Colonic mucosa (tissue), 4 donors: Measurements from ENCODE around the gene ACP7. TPM values are rescaled to one million over a fixed set of nuclear protein-coding genes. Genes with fewer than 3 reads are reported as not detected.

ENCODE experiments used
- DNase-seq: peaks from one replicate; pipeline ENCODE4 v3.0.0-alpha.2; 2020
- H3K27ac ChIP-seq: fragments of 200-600 bp; one replicate; pipeline ENCODE4 v1.8.0; 2021
- H3K27me3 ChIP-seq: fragments of 200-600 bp; one replicate; pipeline ENCODE4 v1.8.0; 2021
- H3K36me3 ChIP-seq: fragments of 200-600 bp; one replicate; pipeline ENCODE4 v1.8.0; 2021
- H3K4me1 ChIP-seq: fragments of 200-600 bp; one replicate; pipeline ENCODE4 v1.8.0; 2021; ENCODE audit warnings: mild to moderate bottlenecking
- H3K4me3 ChIP-seq: fragments of 200-600 bp; one replicate; pipeline ENCODE4 v1.8.0; 2021
- H3K9ac ChIP-seq, 2 donors: one replicate each; pipeline ENCODE4 v1.7.0; 2013; ENCODE audit warnings: control low read depth in 2 of 2, low read depth in 2 of 2, low read length in 2 of 2
- H3K9me3 ChIP-seq: fragments of 200-600 bp; one replicate; pipeline ENCODE4 v1.8.0; 2021
- intact Hi-C: fragments of 100-400 bp; cut with DNase I; formaldehyde crosslinking; loops from one replicate; pipeline ENCODE4 v1.14.1; 2022
- total RNA-seq, 2 donors: library from RNA; stranded (reverse); fragmentation: NEBNext Ultra II Directional in 1 of 2; extraction: Animal tissue kit (Norgen Biotek cat#: 25700) in 1 of 2; gene quantifications; one replicate each; pipeline ENCODE4 v1.2.1, GENCODE V29; 2021
- TF ChIP-seq, protein P1 (sequence below): fragments of 200-600 bp; IDR thresholded peaks from one replicate; pipeline ENCODE4 v1.8.0; 2022; ENCODE audit warnings: antibody characterized with exemption, mild to moderate bottlenecking
- donor health status: healthy.
- donor health status: DM: no; HTN: no; CAD: no.
- donor health status: DM: no; HTN: no; CAD: no.

The ACP7 gene
- total RNA-seq, 2 donors from 2014 or later: not detected

DNA sequence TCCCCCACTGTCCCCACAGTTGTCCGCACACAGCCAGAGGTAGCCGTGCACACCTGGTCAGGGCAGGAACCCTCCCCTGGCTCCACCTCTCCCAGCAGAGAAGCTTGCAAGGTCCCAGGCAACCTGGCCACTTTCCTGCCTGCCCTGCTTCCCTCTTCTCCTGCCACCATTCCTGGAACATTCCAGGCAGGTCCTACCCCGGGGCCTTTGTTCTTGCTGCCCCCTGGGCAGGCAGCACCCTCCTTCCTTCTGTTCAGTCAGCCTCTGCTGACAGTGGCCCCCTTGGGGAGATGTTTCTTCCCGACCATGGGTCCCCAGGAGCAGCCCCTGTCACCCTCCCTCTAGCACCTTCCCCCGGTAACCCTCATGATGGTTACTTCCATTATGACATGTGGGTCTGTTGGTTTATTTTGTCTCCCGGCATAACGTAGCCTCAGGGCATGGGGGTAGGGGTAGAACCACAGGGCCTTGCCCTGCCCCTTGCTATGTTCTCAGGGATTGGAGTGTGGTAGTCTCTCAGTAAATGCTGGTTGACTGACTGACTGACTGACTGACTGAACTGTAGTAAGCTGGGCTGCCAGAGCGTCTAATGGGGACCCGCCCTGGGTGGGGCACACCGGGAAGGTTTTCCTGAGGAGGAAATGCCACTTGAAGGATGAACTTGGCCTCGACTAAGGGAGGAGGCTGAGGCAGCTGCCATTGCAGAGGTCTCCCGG lies 52.2 kb downstream of the ACP7 start:
- peak; percentile 91 for DNase-seq
- intact Hi-C loops: no loop called here

DNA sequence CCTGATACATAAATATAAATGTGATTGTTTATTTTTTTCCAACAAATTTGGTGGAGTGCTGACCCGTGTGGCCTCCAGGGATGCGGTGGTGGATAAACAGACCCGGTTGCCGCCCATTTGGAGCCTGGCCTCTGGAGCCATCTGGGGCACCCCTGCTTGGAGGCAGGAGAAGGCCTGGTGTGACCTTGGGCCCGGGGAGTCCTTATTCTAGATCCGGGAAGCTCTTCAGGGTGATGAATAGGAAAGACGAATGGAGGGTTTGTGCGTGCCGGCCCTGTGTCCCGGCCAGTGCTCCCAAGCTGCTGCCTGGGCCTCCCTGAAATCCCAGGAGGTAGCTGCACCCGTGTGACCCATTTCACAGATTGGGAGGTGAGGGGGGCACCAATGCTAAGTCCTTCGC lies 53.0 kb downstream of the ACP7 start:
- Histone ChIP-seq H3K9ac (no peak overlapping the region), H3K36me3 (no peaks in the 10 kb centered on the region), H3K4me3 (no peak overlapping the region), H3K27ac (peak overlapping the region; percentile 57), H3K4me1 (peaks cover 18% of the 10 kb centered on the region), H3K9me3 (no peaks in the 10 kb centered on the region), H3K27me3 (no peaks in the 10 kb centered on the region)
- DNase-seq: no peak
- TF ChIP-seq, protein P1, sequence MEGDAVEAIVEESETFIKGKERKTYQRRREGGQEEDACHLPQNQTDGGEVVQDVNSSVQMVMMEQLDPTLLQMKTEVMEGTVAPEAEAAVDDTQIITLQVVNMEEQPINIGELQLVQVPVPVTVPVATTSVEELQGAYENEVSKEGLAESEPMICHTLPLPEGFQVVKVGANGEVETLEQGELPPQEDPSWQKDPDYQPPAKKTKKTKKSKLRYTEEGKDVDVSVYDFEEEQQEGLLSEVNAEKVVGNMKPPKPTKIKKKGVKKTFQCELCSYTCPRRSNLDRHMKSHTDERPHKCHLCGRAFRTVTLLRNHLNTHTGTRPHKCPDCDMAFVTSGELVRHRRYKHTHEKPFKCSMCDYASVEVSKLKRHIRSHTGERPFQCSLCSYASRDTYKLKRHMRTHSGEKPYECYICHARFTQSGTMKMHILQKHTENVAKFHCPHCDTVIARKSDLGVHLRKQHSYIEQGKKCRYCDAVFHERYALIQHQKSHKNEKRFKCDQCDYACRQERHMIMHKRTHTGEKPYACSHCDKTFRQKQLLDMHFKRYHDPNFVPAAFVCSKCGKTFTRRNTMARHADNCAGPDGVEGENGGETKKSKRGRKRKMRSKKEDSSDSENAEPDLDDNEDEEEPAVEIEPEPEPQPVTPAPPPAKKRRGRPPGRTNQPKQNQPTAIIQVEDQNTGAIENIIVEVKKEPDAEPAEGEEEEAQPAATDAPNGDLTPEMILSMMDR: no peak
- intact Hi-C loops: no loop called here

More for the DNA sequence above, 52.2 kb downstream of the ACP7 start:
- Histone ChIP-seq H3K27me3 (no peaks in the 10 kb centered on the region), H3K4me3 (no peak overlapping the region), H3K27ac (peak overlapping the region; percentile 57), H3K4me1 (peaks cover 18% of the 10 kb centered on the region), H3K9ac (peak overlapping the region in 1 of 2 donors; percentile 19), H3K9me3 (no peaks in the 10 kb centered on the region), H3K36me3 (no peaks in the 10 kb centered on the region)
- TF ChIP-seq, protein P1: no peak

DNA sequence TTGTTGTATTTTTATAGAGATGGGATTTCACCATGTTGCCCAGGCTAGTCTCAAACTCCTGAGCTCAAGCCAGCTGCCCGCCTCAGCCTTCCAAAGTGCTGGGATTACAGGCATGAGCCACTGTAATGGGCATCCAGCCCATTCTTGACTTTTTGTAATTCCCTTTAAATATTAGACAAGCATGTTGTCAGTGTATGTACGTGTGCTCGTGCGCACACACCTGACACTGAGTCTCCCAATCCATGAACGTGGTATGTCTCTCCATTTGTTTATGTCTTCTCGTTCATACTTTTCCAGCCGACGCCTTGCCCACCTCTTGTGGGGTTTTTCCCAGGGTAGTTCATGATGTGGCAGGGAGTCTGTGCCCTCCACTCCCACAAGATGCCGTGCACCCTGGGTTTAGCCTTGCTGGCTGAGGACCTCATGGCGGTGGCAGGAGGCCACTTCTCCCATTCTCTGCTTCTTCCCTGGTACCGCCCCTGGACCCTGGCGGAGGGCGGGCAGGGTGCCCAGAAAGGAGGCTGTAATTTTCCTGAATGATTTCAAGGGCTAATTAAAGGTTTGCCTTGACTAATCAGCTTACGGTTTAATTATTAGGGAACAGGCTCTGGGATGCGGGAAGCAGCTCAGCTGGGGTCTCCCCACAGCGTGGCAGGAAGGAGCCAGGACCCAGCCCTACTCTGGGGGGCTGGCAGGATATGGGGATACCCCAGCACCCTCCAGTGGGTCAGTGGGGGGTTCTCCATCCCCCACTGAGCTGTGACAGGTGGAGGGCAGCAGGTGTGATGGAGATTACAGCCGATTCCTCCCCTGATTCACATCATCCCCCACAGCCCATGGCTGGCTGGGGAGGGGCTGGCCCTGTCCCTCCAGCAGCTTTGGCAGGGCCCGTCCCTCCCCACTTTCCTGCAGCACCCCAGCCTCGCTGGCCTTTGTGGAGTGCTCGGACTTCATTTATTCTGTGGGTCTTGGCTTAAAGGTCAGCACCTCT lies 54.3 kb downstream of the ACP7 start:
- TF ChIP-seq, protein P1: no peak
- no peak overlapping the region for H3K4me3 ChIP-seq
- intact Hi-C loops: no loop called here
- no peaks in the 10 kb centered on the region for H3K27me3 ChIP-seq
- no peak overlapping the region for H3K9ac ChIP-seq
- no peak overlapping the region for H3K27ac ChIP-seq
- peaks cover 8% of the 10 kb centered on the region for H3K4me1 ChIP-seq
- H3K9me3 ChIP-seq: no peaks in the 10 kb centered on the region
- no peaks in the 10 kb centered on the region for H3K36me3 ChIP-seq
- no peak for DNase-seq

DNA sequence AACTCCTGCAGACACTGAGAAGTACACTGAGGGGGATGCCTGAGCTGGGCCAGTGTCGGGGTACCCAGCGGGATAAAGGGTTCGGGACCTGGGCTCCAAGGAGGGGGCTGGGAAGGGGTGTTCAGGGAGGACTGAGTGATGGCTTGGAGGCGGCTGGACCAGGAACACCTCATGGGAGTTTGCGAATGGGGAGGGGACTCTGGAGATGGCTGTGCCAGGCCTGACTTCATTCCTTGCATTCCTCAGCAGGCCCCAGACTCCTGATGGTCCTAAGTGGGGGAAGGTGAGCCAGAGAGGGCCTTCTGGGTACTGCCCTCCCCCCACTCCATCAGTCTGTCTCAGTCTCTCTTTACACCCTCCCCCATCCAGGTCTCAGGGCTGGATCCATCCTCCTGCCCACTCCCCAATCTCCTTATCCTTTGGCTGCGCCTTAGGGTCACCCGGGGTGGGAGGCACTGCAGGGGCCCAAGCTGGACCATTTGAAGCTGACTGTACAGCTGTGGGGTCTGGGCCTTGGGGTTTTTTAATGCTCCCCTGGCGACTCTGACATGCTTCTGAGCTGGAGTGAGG lies 55.2 kb downstream of the ACP7 start:
- intact Hi-C loops: no loop called here
- DNase-seq: no peak
- H3K9ac ChIP-seq: no peak overlapping the region

More for the DNA sequence above, 55.2 kb downstream of the ACP7 start:
- TF ChIP-seq, protein P1: no peak
- Histone ChIP-seq H3K27me3 (no peaks in the 10 kb centered on the region), H3K4me3 (no peak overlapping the region), H3K27ac (no peak overlapping the region), H3K36me3 (no peaks in the 10 kb centered on the region), H3K4me1 (peaks cover 13% of the 10 kb centered on the region), H3K9me3 (no peaks in the 10 kb centered on the region)
